GM18868 (cell line): ENCODE measurements around the gene SCAMP5.

ENCODE experiments used
- ATAC-seq: cut with Tn5 transposase; IDR thresholded peaks from one replicate; pipeline ENCODE4 v1.9.1; 2021; ENCODE audit warnings: mild to moderate bottlenecking, moderate library complexity; ENCODE audit not compliant: unreplicated experiment

The SCAMP5 gene

DNA sequence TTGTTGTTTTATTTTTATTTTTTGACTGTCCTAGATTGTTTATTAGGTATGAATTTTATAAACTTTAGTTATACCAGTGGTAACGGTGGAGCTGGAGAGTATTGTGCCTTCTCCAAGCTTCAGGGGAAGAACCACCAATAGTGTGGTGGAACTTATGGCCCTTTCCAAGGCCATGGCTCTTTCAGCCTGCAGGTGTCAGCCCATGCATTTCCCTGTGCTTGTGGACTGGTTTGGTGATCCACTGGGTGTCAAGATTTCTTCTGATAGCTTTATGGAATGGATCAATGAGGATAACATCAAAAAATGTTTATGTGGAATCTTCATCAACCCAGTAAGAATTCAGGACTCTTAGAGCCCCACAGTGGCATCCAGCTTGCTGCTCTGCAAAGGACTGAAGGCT lies 19.2 kb upstream of the SCAMP5 start:
- no peak for ATAC-seq

DNA sequence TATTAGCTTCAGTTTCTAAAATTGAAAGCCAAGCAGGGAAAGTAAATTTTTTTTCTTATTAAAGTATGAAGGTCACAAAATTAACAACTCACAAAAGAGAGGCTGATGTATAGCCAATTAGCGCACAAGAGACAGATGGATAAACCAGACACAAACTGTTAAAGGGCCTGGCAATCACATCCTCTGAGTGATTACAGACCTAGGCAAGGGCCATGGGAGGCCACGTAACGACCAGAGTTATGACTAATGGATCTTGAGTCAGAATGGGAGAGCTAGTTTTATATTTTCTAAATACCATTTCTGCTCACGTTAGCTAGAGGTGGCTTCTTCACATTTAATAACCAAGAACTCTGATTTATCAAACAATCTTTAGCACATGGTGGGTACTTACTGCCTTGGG lies 17.8 kb upstream of the SCAMP5 start:
- ATAC-seq: no peak

DNA sequence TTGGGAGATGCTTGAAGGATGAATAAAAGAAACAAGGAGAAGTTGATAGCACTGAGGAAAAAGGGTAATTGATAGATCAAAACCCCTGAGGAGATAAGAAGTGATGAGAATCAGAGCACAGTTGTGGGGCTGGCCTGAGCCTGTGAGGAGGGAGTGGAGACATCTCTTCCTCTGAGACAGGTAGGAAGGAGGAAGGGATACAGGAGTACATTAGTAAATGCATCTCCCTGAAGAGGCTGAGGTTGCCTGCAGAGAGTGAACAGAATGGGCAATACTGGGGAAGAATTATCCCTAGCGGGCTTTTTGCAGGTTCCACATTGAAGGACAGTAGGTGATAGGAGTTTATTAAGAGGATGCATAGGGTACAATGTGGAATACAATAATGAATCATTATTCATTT lies 17.3 kb upstream of the SCAMP5 start:
- ATAC-seq: no peak

DNA sequence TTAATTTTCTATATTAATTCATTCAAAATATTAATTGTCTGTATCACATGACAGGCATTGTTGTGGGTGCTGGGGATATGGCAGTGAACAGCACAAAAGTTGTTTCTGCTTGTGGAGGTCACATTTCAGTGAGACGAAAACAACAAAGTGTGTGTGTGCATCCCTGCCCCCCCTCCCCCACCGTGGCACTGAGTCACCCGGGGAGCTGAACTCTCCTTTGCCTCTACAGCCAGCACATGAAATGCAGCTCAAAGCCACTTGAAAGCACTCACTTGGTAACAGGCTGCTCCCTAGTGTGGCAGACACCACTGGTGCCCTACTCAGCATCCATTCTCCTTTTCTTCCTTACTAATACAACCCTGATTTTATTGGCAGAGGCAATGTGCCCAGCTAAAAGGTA lies 16.9 kb upstream of the SCAMP5 start:
- ATAC-seq: no peak

DNA sequence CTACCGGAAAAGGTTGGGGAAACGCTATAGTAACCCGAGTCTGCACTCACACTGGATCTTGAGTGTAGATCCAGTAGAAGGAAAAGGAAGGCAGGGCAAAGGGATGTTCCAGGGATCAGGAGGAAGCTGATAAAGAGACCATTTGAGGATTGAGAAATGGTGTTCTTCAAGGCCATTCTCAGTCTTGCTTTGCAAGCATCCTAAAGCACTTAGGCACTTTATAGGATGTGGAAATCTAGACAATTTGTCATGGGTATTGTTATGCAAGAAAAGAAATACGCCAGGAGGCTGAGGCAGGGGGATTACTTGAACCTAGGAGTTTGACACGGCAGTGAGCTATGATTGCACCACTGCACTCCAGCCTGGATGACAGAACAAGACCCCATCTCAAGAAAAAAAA lies 13.2 kb upstream of the SCAMP5 start:
- ATAC-seq: no peak

DNA sequence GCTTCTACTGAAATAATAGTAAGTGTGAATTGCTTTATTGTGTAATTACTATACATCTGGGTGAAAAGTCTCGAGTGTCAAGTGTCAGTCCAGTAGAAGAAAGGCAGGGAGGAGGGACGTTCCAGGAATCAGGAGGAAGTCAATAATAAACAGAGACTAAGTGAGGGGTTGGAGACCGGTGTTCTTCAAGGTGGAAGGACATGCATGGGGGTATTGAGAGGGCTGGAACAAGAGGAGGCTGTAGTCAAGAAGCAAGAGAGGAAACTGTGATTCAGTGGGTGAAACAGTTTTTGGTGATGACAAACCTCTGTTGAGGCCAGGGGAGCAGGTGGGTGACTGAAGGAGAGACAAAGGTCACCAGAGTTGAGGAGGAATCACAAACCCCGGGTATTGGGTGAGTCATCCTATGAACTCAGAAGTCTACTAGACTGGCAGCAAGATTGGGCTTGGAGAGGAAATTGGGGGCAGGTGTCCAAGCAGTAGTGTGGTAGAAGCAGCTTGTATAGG lies 11.6 kb upstream of the SCAMP5 start:
- no peak for ATAC-seq

DNA sequence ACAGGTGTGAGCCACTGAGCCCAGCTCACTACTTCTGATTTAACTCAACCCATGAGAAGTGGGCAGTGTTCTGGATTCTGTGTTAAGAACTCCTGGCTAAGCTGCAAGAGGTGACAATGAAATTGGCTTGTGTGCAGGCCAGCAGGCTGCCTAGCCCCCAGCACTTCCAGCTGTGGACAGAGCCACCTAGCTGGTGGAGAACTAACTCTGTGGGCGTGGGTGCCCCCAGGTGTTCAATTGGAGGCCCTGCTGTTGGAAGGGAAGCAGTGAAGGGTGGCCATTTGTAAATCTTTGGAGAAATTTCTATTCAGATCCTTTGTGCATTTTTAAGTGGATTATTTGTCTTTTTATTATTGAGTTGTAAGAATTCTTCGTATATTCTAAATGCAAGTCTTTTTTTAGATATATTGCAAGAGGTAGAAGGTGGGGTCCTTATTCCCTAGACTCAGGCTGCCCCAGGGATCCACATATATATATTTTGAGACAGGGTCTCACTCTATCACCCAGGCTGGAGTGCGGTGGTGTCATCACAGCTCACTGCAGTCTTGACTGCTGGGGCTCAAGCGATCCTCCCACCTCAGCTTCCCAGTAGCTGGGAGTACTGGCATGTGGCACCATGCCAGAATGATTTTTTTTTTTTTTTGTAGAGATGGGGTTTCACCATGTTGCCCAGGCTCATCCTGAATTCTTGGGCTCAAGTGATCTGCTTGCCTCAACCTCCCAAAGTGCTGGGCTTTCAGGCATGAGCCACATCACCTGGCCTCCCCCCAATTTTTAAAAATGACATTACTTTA lies 7.2 kb upstream of the SCAMP5 start:
- ATAC-seq: no peak

DNA sequence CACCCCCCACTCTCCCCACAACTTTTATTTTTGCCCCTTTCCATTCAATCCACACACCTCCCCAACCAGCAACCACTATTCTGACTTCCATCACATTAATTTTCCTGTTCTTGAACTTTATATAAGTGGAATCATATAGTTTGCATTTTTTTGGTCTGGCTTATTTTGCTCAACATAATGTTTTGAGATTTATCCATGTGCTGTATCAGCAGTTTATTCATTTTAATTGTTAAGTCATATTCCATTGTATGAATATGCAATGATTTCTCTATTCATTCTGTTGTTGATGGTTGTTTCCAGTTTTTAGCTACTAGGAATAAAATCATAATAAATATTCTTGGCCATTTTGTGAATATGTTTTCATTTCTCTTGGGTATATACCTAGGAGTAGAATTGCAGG lies 5.8 kb upstream of the SCAMP5 start:
- ATAC-seq: no peak

DNA sequence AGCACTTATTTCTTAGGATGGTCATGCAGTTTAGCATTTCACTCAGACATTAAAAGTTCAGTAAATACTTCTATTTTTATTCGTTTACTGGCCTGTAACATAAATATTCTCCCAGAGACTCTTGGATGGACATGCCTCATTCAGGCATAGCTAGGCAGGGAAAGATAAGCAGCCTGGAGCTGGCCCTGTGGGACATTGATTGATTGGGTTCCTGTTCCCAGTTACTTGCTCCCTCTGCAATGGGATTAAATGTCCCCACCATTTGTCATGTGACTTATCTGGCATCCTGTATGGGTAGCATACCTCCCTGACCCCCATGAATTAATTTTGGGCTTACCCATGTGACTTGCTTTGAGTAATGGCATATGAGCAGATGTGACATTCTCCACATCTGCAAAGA lies 2.7 kb upstream of the SCAMP5 start:
- ATAC-seq: no peak

DNA sequence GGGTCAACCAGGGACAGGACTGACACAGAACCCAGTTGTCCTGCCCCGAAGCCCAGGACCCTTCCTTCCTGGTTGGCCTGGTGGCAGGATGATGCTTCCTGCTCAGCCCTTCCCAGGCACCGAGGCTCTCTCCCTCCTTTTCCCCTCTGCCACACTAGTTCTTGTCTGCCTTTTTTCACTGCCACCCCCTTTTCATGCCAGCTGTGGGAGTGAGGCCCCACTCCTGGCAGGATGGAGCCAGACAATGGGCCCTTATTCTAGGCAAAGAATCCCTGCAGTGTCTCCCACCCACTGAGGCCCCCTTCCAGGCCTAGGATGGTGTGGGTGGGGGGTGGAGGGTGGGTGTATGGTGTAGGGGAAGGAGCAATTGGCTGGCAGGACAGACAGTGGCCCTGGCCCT lies 1.1 kb upstream of the SCAMP5 start:
- no peak for ATAC-seq

DNA sequence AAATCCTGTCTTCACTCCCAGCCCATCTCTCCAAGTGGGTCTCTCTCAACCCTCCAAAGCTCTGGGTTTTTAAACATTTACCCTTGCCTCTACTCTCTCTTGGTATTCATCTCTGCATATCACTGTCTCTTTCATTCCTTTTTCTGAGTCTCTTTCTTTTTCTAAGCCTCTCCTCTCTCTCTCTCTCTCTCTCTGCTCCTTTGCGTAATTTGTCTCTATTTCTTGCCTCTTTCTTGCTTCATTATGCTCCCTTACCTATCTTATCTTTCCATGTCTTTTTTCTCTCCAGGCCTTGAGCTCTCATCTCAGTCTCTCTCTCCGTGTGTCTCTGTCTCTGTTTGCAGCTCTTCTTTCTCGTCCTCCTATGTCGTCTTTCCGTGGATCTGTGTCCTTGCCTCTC lies 678 bp upstream of the SCAMP5 start:
- ATAC-seq: no peak

DNA sequence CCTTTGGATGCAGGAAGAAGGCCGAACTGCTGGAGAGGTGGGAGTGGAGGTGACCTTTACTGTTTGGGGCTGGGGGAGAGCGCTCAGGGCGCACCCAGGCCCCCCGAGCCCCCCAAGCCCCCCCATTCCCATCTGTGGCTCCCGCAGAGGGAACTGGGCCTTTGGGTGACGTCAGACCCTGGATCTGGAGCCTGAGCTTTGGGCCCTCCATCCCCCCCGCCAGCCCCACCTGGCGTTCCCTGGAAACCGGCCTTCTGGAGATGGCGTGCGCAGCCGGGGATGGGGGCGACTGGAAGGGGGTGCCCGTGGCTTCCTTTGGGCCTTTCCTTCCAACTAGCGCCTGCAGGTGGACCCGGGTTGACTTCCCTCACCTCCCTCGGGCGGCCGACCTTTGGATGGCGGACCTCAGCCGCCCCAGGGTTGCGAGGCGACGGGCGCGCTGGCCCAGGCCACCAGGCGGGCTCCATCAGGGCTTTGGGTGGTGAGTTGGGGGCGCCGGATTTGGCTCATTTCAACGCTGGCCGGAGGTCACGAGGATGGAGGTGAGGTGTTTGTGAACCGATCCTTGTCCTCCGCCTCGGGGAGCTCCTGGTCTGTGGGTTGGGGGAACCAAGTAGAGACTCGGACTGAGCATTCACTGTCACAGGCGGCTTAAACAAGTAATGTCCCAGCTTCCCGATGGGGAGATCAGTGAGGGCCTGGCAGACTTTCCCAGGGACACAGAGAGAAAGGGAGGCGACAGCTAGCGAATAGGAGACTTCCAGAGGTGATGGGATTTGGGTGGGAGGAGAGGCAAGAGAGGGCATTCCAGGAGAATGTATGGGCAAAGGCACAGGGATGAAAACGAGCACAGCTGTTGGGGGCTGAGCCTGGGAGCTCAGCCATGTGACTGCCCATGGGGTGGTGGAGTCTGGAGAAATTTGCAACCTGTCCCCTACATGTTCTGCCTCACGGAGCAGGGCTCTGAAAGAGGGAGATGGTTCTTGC lies 709 bp downstream of the SCAMP5 start:
- ATAC-seq: no peak

DNA sequence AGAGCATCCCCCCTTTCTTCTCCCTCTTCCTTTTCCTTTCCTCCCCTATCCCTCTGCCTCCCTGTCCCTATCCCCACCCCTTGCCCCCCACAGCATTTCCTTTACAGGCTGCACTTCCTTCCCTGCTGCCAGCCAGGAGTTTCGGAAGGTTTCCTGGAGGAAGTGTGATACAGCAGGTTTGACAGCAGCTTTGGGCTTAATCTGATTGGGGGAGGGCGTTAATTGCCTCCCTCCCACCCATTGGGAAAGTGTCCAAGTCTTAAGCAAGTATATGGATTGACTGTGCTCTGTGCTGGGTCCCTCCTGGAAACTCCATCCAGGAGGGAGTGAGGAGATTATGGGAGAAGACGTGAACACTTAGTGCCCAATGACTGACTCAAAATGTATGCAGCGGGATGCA lies 1.8 kb downstream of the SCAMP5 start:
- no peak for ATAC-seq

DNA sequence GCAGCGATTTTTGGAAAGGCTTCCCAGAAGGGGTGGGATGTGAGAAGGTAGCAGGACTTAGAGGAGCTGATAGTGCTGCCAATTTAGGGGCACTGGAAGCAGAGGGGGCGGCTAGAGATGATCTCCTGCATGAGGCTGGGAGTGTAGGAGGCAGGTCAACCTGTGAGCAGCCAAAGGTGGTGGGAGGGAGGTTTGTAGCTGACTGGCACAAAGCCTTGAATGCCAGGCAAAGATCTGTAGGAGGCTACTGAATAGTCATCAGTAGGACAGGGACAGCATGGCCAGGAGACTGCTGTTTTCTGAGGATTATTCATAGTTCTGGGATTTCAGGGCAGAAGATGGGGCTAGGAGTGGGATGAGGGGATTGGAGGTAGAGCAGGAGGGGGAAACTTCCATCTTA lies 2.2 kb downstream of the SCAMP5 start:
- ATAC-seq: no peak

DNA sequence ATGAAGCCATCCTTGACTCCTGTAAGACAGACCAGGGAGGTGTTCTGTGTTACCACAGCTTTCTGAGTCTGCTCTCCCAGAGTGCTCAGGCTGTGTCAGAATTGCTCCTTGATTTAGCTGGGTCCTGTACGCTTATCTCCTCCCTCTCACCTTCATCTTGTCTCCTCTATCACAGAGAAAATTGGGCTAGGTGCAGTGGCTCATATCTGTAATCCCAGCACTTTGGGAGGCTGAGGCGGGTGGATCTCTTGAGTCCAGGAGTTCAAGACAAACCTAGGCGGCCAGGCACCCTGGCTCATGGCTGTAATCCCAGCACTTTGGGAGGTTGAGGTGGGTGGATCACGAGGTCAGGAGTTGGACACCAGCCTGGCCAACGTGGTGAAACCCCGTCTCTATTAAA lies 5.9 kb downstream of the SCAMP5 start:
- no peak for ATAC-seq

DNA sequence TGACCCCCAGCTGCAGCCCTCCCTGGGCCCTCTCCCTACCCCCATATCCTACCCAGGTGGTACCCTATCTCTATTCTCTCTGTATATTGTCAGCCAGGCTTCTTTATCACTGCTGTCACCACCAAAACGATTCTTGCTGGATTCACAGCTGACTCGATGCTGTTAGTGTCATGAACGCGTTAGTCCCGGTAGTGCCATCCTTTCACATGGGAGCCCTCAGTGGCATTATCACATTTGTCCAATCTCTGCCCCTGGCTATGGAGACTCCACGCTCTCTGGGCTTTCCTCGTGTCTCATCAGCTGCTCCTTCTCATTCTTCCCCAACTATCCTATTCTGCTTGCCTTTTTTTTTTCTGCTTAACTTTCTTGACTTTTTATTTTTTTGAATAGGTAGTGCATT lies 7.0 kb downstream of the SCAMP5 start:
- no peak for ATAC-seq

DNA sequence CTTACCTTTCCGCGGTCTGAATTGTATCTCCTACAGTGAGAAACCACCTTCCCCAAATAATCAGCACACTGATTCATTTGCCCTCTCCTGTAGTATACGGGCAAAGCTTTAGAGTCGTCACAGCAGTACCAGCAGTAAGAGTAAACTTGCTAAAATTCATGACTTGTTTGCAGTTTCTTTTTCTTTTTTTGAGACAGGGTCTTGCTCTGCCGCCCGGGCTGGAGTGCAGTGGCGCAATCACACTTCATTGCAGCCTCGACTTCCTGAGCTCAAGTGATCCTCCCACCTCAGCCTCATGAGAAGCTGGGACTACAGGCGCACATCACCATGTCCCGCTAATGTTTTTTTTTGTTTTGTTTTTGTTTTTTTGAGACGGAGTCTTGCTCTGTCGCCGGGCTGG lies 11.9 kb downstream of the SCAMP5 start:
- ATAC-seq: no peak

DNA sequence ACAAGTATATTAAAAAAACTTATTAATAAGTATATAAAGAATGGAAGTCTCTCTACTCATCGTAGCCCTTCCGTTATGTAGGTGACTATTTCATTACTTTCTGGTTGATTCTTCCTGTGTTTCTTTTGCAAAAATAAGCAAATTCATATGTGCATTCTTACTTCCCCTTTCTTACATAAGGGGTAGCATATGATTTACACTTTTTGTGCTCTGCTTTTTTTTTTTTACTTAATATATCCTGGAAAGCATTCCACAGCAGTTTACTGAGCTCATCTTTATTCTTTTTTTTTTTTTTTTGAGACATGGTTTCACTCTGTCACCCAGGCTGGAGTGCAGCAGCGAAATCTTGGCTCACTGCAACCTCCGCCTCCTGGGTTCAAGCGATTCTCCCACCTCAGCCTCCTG lies 12.9 kb downstream of the SCAMP5 start:
- no peak for ATAC-seq

DNA sequence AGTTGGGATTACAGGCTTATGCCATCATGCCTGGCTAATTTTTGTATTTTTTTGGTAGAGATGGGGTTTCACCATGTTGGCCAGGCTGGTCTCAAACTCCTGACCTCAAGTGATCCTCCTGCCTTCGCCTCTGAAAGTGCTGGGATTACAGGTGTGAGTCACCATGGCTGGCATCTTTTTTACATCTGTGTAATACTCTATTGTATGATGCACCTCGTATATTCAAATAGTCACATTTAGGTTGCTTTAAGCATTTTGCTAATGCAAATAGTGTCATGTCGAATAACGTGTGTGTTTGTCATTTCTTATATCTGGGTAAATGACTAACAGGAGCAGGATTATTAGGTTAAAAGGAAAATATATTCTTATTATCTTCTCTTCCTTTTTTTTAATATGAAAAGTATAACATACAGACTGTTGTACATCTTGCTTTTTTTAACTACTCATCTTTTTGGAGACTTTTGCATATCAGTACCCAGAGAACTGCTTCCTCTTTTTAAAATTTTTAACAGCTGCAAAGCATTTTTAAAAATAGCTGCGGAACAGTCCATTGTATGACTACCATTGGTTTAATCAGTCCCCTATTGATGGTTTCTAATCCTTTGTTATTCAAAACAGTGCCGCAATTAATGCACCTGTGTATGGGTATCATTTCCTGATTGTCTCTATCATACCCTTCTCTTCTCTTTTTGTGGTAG lies 13.4 kb downstream of the SCAMP5 start:
- peak; percentile 72 for ATAC-seq

DNA sequence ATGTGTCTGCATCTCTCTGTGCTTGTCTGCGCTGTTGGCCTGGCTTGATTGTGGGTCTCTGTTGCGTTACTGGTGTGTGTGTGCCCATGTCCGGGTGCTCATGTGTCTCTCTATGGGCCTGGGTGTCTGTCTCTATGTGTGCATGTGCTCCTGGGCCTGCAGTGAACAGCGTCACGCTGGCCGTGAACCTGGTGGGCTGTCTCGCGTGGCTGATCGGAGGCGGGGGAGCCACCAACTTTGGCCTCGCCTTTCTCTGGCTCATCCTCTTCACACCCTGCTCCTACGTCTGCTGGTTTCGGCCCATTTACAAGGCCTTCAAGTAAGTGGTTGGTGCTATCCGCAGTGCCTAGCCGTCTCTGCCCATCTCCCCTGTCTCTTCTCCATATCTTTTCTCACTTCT lies 21.1 kb downstream of the SCAMP5 start:
- no peak for ATAC-seq

DNA sequence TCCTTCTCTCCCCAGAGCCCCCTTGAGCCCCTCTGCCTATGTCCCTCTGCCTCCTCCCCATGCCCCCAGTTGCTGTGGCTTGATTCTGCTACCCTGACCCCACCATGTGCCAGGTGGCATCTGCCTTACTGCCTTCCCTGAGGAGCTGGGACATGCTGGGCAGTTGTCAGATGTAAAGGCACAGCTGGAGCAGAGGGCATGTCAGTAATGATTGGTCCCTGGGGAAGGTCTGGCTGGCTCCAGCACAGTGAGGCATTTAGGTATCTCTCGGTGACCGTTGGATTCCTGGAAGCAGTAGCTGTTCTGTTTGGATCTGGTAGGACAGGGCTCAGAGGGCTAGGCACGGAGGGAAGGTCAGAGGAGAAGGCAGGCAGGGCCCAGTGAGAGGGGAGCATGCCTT lies 24.6 kb downstream of the SCAMP5 start:
- ATAC-seq: no peak
